IMR-90 (cell line): ENCODE data around the gene ANKRD6. TPM values are rescaled to one million over a fixed set of nuclear protein-coding genes. Genes with fewer than 3 reads are reported as not detected.

ENCODE experiments used
- ATAC-seq: fragments of 200-7000 bp; cut with Tn5 transposase; 2 replicates; pipeline ENCODE4 v1.9.1; 2020; ENCODE audit warnings: low read depth, mild to moderate bottlenecking, moderate library complexity
- BruUV-seq: library from RNA; stranded (reverse); fragments of 400-500 nt; replicated peaks from 2 replicates; lab custom pipeline; 2021; lab: Mats Ljungman, UMichigan
- CTCF ChIA-PET: fragments of 300-600 bp; formaldehyde crosslinking; extraction: SDS; loops from one replicate; lab custom pipeline; 2021; ENCODE audit warnings: antibody characterized with exemption; lab: Yijun Ruan, JAX
- POLR2A ChIA-PET: fragments of 300-600 bp; sonication (Branson Sonifier 250); formaldehyde crosslinking; loops from one replicate; lab custom pipeline; 2022; ENCODE audit warnings: antibody characterized with exemption; ENCODE audit not compliant: unreplicated experiment; lab: Charles Lee
- DNase-seq: peaks from one replicate; pipeline ENCODE4 v3.0.0; 2013
- H2AFZ ChIP-seq: replicated peaks from 2 replicates; pipeline ENCODE3; 2013; ENCODE audit warnings: low read length, mild to moderate bottlenecking; ENCODE audit not compliant: poor library complexity
- H2AK5ac ChIP-seq: 2 replicates; pipeline ENCODE4 v1.6.1; 2013; ENCODE audit warnings: low read depth, low read length, inconsistent platforms
- H2AK9ac ChIP-seq: replicated peaks from 2 replicates; pipeline ENCODE3; 2013; ENCODE audit warnings: mild to moderate bottlenecking, low read depth, low read length, moderate library complexity; ENCODE audit not compliant: poor library complexity
- H2BK120ac ChIP-seq: 2 replicates; pipeline ENCODE4 v1.6.1; 2013; ENCODE audit warnings: low read depth, low read length, inconsistent platforms
- H2BK15ac ChIP-seq: 3 replicates; pipeline ENCODE4 v1.6.1; 2013; ENCODE audit warnings: low read depth, low read length, inconsistent platforms
- H2BK20ac ChIP-seq: 2 replicates; pipeline ENCODE4 v1.6.1; 2013; ENCODE audit warnings: low read depth, mild to moderate bottlenecking, inconsistent platforms, low read length, moderate library complexity
- H2BK5ac ChIP-seq: 2 replicates; pipeline ENCODE4 v1.6.1; 2013; ENCODE audit warnings: mild to moderate bottlenecking, low read depth, low read length, inconsistent platforms; ENCODE audit not compliant: poor library complexity, severe bottlenecking
- H3K14ac ChIP-seq: replicated peaks from 2 replicates; pipeline ENCODE4 v1.6.1; 2013; ENCODE audit warnings: low read depth, low read length, inconsistent platforms
- H3K18ac ChIP-seq: 2 replicates; pipeline ENCODE4 v1.6.1; 2013; ENCODE audit warnings: low read depth, low read length, control low read depth
- H3K23ac ChIP-seq: 2 replicates; pipeline ENCODE4 v1.6.1; 2013; ENCODE audit warnings: low read depth, low read length, inconsistent platforms
- H3K27ac ChIP-seq: 2 replicates; pipeline ENCODE4 v1.5.1; 2013; ENCODE audit warnings: mild to moderate bottlenecking, control low read depth, low read length; ENCODE audit not compliant: insufficient read depth
- H3K27me3 ChIP-seq: 2 replicates; pipeline ENCODE4 v1.6.1; 2013; ENCODE audit warnings: low read length; ENCODE audit not compliant: control insufficient read depth, insufficient read depth
- H3K36me3 ChIP-seq: 2 replicates; pipeline ENCODE4 v1.6.1; 2013; ENCODE audit warnings: low read length, mixed read lengths; ENCODE audit not compliant: control insufficient read depth, insufficient read depth
- H3K4ac ChIP-seq: 2 replicates; pipeline ENCODE4 v1.6.1; 2013; ENCODE audit warnings: low read depth, low read length, inconsistent platforms
- H3K4me1 ChIP-seq: 2 replicates; pipeline ENCODE4 v1.6.1; 2013; ENCODE audit warnings: low read length, mixed read lengths; ENCODE audit not compliant: control insufficient read depth, insufficient read depth
- H3K4me2 ChIP-seq: 2 replicates; pipeline ENCODE4 v1.6.1; 2013; ENCODE audit warnings: low read depth, mild to moderate bottlenecking, control low read depth, low read length, moderate library complexity
- H3K4me3 ChIP-seq: 2 replicates; pipeline ENCODE4 v1.5.1; 2013; ENCODE audit warnings: low read depth, mild to moderate bottlenecking, control low read depth, low read length, moderate library complexity; ENCODE audit not compliant: insufficient read depth
- H3K56ac ChIP-seq: 2 replicates; pipeline ENCODE4 v1.6.1; 2013; ENCODE audit warnings: low read length, inconsistent platforms; ENCODE audit not compliant: insufficient read depth; ENCODE audit errors: extremely low read depth
- H3K79me1 ChIP-seq, 2 experiments: 2 replicates each; pipeline ENCODE4 v1.6.1; 2013; ENCODE audit warnings: low read length in 2 of 2, inconsistent platforms in 1 of 2, low read depth in 1 of 2
- H3K9ac ChIP-seq: 2 replicates; pipeline ENCODE4 v1.6.1; 2013; ENCODE audit warnings: low read depth, low read length, control low read depth
- H3K9me1 ChIP-seq: 2 replicates; pipeline ENCODE4 v1.6.1; 2013; ENCODE audit warnings: low read length, inconsistent platforms; ENCODE audit not compliant: insufficient read depth
- H3K9me3 ChIP-seq: 2 replicates; pipeline ENCODE4 v1.6.1; 2013; ENCODE audit warnings: low read length; ENCODE audit not compliant: control insufficient read depth, insufficient read depth
- H4K20me1 ChIP-seq: 2 replicates; pipeline ENCODE4 v1.6.1; 2013; ENCODE audit warnings: low read length, inconsistent platforms; ENCODE audit not compliant: insufficient read depth
- H4K5ac ChIP-seq: 2 replicates; pipeline ENCODE4 v1.6.1; 2013; ENCODE audit warnings: mild to moderate bottlenecking, low read depth, low read length, control low read depth
- H4K8ac ChIP-seq, 2 experiments: 2 replicates each; pipeline ENCODE4 v1.6.1; 2013; ENCODE audit warnings: low read depth in 2 of 2, low read length in 2 of 2, control low read depth in 1 of 2, inconsistent platforms in 1 of 2
- H4K91ac ChIP-seq: 2 replicates; pipeline ENCODE4 v1.6.1; 2013; ENCODE audit warnings: low read depth, low read length, inconsistent platforms; ENCODE audit not compliant: insufficient read depth
- CEBPB ChIP-seq: IDR thresholded peaks from 2 replicates; pipeline ENCODE4 v1.6.1; 2012; ENCODE audit warnings: low read depth, low read length, improper control_type of control experiment
- CHD1 ChIP-seq: IDR thresholded peaks from 2 replicates; pipeline ENCODE4 v1.6.1; 2012; ENCODE audit warnings: low read depth, low read length, improper control_type of control experiment
- MAZ ChIP-seq: IDR thresholded peaks from 2 replicates; pipeline ENCODE4 v1.6.1; 2012; ENCODE audit warnings: low read depth, mild to moderate bottlenecking, low read length, improper control_type of control experiment, moderate library complexity, borderline replicate concordance
- NFE2L2 ChIP-seq: fragments of 150-350 bp; IDR thresholded peaks from 2 replicates; pipeline ENCODE4 v1.6.1; 2016; ENCODE audit warnings: low read depth, mild to moderate bottlenecking, low read length
- RAD21 ChIP-seq: IDR thresholded peaks from 2 replicates; pipeline ENCODE4 v1.6.1; 2012; ENCODE audit warnings: low read length, improper control_type of control experiment
- SMC3 ChIP-seq: fragments of 150-350 bp; IDR thresholded peaks from 2 replicates; pipeline ENCODE4 v1.6.1; 2016; ENCODE audit warnings: low read depth, mild to moderate bottlenecking, antibody characterized with exemption, low read length, moderate library complexity
- WGBS, 2 experiments: methylation state at CpG; one replicate each; pipeline versions ENCODE4 v1.1.5 to v1.1.7; 2013; ENCODE audit warnings: missing lambda C conversion rate in 2 of 2; ENCODE audit not compliant: insufficient read length in 1 of 2; ENCODE audit errors: extremely low coverage in 2 of 2; 5-methylcytosine and 5-hydroxymethylcytosine counted together
- dilution Hi-C: fragments of 300-500 bp; cut with HindIII; formaldehyde crosslinking; loops from one replicate; pipeline ENCODE4 v1.14.3; 2018; ENCODE audit warnings: low sequenced_read_pairs; ENCODE audit not compliant: unreplicated experiment
- in situ Hi-C: fragments of 300-500 bp; cut with MboI; formaldehyde crosslinking; loops from 3 replicates; pipeline ENCODE4 v1.14.3; 2019; ENCODE audit warnings: low sequenced_read_pairs, inconsistent platforms, mixed read lengths
- intact Hi-C: fragments of 100-400 bp; cut with micrococcal nuclease; formaldehyde crosslinking; loops from 2 replicates; pipeline ENCODE4 v1.10.0; 2022
- polyA plus RNA-seq, 3 experiments: library from polyadenylated mRNA; depleted of rRNA; stranded (reverse); fragments of >200 nt; gene quantifications; 2 replicates each; pipeline ENCODE4 v1.2.3, GENCODE V29; 2012; ENCODE audit warnings: low replicate concordance in 1 of 3
- total RNA-seq: library from RNA; depleted of rRNA; stranded (reverse); fragments of >200 nt; gene quantifications from 2 replicates; pipeline ENCODE4 v1.2.3, GENCODE V29; 2012

Gene ANKRD6
- total and polyA plus RNA-seq, 2 of the 4 experiments (the other 2 are of a cell fraction), result 0.12 to 0.18 TPM

DNA sequence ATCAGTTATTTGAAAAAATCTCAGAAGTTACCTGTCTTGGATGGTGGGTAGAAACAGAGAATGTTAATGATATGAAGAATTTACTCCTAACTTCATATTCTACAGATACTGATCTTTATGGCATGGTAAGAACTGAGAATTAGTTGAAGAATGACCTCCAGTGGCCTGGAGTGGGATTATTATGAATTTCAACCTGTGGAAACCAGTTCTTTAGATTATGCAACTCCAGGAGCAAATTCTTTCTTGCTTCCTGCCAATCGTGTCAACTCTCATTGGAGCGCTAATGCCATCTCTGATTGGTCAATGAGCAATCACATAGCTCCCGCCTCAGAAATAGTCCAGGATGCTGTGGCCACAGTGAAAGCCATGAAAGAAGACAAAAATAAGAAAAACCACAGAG is 165.0 kb downstream of the ANKRD6 start:
- CTCF ChIA-PET, result no interaction called here
- ATAC-seq, result no peak

More for the DNA sequence above, 165.0 kb downstream of the ANKRD6 start:
- no peak overlapping the region for H3K27ac ChIP-seq
- no TSS peak for BruUV-seq
- in situ Hi-C loops, result no loop called here
- H2BK15ac ChIP-seq, result no peak overlapping the region
- no peak overlapping the region for H4K91ac ChIP-seq
- POLR2A ChIA-PET, result no interaction called here
- no CpG with 5 or more reads among the region's 3 CpGs for WGBS, 2 experiments
- H3K9me3 ChIP-seq, result no peaks in the 10 kb centered on the region
- H2BK20ac ChIP-seq, result no peak overlapping the region
- no peak overlapping the region for H2AK9ac ChIP-seq
- no peak overlapping the region for H3K18ac ChIP-seq
- no peaks in the 10 kb centered on the region for H4K20me1 ChIP-seq
- no peak for DNase-seq
- intact Hi-C loops, result no loop called here
- H4K5ac ChIP-seq, result no peak overlapping the region
- H3K4me1 ChIP-seq, result no peaks in the 10 kb centered on the region
- H3K4me3 ChIP-seq, result no peak overlapping the region
- H4K8ac ChIP-seq, result no peak overlapping the region
- H3K23ac ChIP-seq, result no peak overlapping the region
- H3K4ac ChIP-seq, result no peak overlapping the region
- H3K36me3 ChIP-seq, result no peaks in the 10 kb centered on the region
- H2BK5ac ChIP-seq, result no peak overlapping the region
- H3K79me1 ChIP-seq, result no peaks in the 10 kb centered on the region
- TF ChIP-seq SMC3, result no peak
- TF ChIP-seq CEBPB, result peak; percentile 24; the same call in 1 of the 2 replicates
- no peak for TF ChIP-seq RAD21
- no peak for TF ChIP-seq MAZ
- no peak for TF ChIP-seq CHD1
- TF ChIP-seq NFE2L2, result no peak
- H3K4me2 ChIP-seq, result no peak overlapping the region
- H3K14ac ChIP-seq, result no peak overlapping the region
- no peaks in the 10 kb centered on the region for H3K9me1 ChIP-seq
- no peak overlapping the region for H2BK120ac ChIP-seq
- dilution Hi-C loops, result no loop called here
- H3K9ac ChIP-seq, result no peak overlapping the region
- H2AFZ ChIP-seq, result no peak overlapping the region
- no peak overlapping the region for H3K56ac ChIP-seq
- H3K27me3 ChIP-seq, result no peaks in the 10 kb centered on the region
- no peak overlapping the region for H2AK5ac ChIP-seq
